IPS-NIHi11 (cell line): ENCODE measurements around the gene MAPKAPK3.

Experiments
- DNase-seq: peaks from one replicate; pipeline ENCODE4 v3.0.0; 2012; ENCODE audit warnings: mixed read lengths, low spot score

The MAPKAPK3 gene

GRCh38 chr3:50609071-50609762 is 7.7 kb upstream of the MAPKAPK3 start:
- no peak for DNase-seq

GRCh38 chr3:50609763-50610085 is 7.2 kb upstream of the MAPKAPK3 start:
- no peak for DNase-seq

GRCh38 chr3:50610181-50610971 is 6.6 kb upstream of the MAPKAPK3 start:
- no peak for DNase-seq

GRCh38 chr3:50610992-50611463 is 5.9 kb upstream of the MAPKAPK3 start:
- no peak for DNase-seq

GRCh38 chr3:50611464-50612233 is 5.3 kb upstream of the MAPKAPK3 start, which contains the start of gene CISH:
CISH (minus strand) TSS chr3:50611774; CDS start chr3:50611650, 124 bp downstream.
- DNase-seq, result peak; percentile 92

GRCh38 chr3:50612234-50612882 is 4.6 kb upstream of the MAPKAPK3 start:
- no peak for DNase-seq

GRCh38 chr3:50612970-50613846 is 3.7 kb upstream of the MAPKAPK3 start:
- no peak for DNase-seq

GRCh38 chr3:50615190-50615589 is 1.8 kb upstream of the MAPKAPK3 start:
- no peak for DNase-seq

GRCh38 chr3:50616003-50616769 is 765 bp upstream of the MAPKAPK3 start:
- DNase-seq, result peak; percentile 81

GRCh38 chr3:50616770-50617095 is 218 bp upstream of the MAPKAPK3 start:
- no peak for DNase-seq

- DNase-seq, result no peak
Observed at GRCh38 chr3:50617911-50618481, 1.0 kb downstream of the MAPKAPK3 start.

- DNase-seq, result no peak
Observed at GRCh38 chr3:50620420-50620819, 3.5 kb downstream of the MAPKAPK3 start.

- no peak for DNase-seq
Observed at GRCh38 chr3:50620820-50621219, 3.9 kb downstream of the MAPKAPK3 start.

GRCh38 chr3:50622881-50623280 is 5.9 kb downstream of the MAPKAPK3 start:
- DNase-seq, result no peak

- DNase-seq, result no peak
Observed at GRCh38 chr3:50623840-50624474, 7.0 kb downstream of the MAPKAPK3 start.

- no peak for DNase-seq
Observed at GRCh38 chr3:50624634-50625033, 7.7 kb downstream of the MAPKAPK3 start.

GRCh38 chr3:50625231-50626182 is 8.6 kb downstream of the MAPKAPK3 start:
- DNase-seq, result peak; percentile 19

- no peak for DNase-seq
Observed at GRCh38 chr3:50626401-50626800, 9.4 kb downstream of the MAPKAPK3 start.
